Prostate gland (tissue), 2 donors: ENCODE data around the gene BRAT1. TPM values are rescaled to one million over a fixed set of nuclear protein-coding genes. Genes with fewer than 3 reads are reported as not detected.

Experiments
- DNase-seq: peaks from one replicate; pipeline ENCODE4 v3.0.0-alpha.2; 2019; ENCODE audit warnings: low spot score
- H3K27ac ChIP-seq, 2 donors: fragments of 200-600 bp; sonication (generic); 2 replicates each; pipeline ENCODE4 v1.5.1; 2017 to 2019
- H3K27me3 ChIP-seq: fragments of 200-600 bp; sonication (generic); replicated peaks from 2 replicates; pipeline ENCODE4 v1.5.1; 2019; ENCODE audit not compliant: insufficient read depth
- H3K36me3 ChIP-seq, 2 donors: fragments of 200-600 bp; sonication (generic); 1 replicate in 1 of 2; 2 replicates in 1 of 2; pipeline versions ENCODE4 v1.5.1 to v1.8.1; 2017 to 2019
- H3K4me1 ChIP-seq: fragments of 200-600 bp; sonication (generic); replicated peaks from 2 replicates; pipeline ENCODE4 v1.5.1; 2019
- H3K4me3 ChIP-seq, 2 donors: fragments of 200-600 bp; sonication (generic); 2 replicates each; pipeline ENCODE4 v1.5.1; 2017 to 2019
- H3K9me3 ChIP-seq: fragments of 200-600 bp; sonication (generic); 2 replicates; pipeline ENCODE4 v1.5.1; 2017
- POLR2A ChIP-seq: fragments of 450-650 bp; IDR thresholded peaks from one replicate; pipeline ENCODE4 v1.6.1; 2016; ENCODE audit warnings: antibody characterized with exemption, mild to moderate bottlenecking
- POLR2AphosphoS5 ChIP-seq: sonication (generic); formaldehyde crosslinking; IDR thresholded peaks from one replicate; pipeline ENCODE4 v1.6.1; 2017; ENCODE audit warnings: antibody characterized with exemption
- WGBS: methylation state at CpG from one replicate; pipeline ENCODE4 v1.1.5; 2018; 5-methylcytosine and 5-hydroxymethylcytosine counted together
- intact Hi-C: fragments of 100-400 bp; cut with DNase I; formaldehyde crosslinking; loops from one replicate; pipeline ENCODE4 v1.14.2; 2022
- total RNA-seq, 2 donors: library from RNA; depleted of rRNA; stranded (reverse); fragments of >200 nt; gene quantifications; one replicate each; pipeline ENCODE4 v1.1.0, GENCODE V29; 2016
- TF ChIP-seq, protein P1 (sequence below), 4 experiments: fragments of 200-600 bp in 2 of 4; fragments of 450-650 bp in 2 of 4; sonication (generic) in 2 of 4; IDR thresholded peaks; 1 replicate in 3 of 4; 2 replicates in 1 of 4; pipeline ENCODE4 v1.5.1; 2016 to 2019; ENCODE audit warnings: antibody characterized with exemption in 4 of 4, mild to moderate bottlenecking in 2 of 4, moderate library complexity in 2 of 4

BRAT1 gene
- total RNA-seq, 2 donors from 2014 or later = 83.9 to 113 TPM

DNA sequence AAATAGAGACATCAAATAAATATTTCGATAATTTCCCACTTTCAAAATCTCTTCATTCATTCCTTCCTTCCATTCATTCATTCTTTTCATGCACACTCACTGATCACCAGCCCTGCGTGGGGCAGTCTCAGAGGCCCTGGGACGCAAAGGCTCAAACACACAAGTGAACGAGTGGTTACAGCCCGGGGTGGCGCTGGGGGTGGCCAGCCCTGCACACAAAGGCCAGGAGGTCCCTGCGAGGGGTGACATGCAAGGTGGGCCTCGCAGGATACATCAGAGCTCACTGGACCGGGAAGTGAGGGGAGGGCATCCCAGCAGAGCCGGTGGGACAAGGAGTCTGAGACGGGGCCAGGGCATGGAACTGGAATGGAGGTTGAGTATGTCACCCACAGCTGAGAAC, 46.6 kb upstream of the BRAT1 start:
- peaks cover 0 to 9% of the 10 kb centered on the region in 2 donors for H3K36me3 ChIP-seq
- no peaks in the 10 kb centered on the region for H3K4me1 ChIP-seq
- DNase-seq = no peak
- H3K27ac ChIP-seq = no peak overlapping the region
- no peaks in the 10 kb centered on the region for H3K27me3 ChIP-seq
- no peak overlapping the region for H3K4me3 ChIP-seq
- TF ChIP-seq POLR2A (no peak), POLR2AphosphoS5 (no peak)
- TF ChIP-seq, protein P1, sequence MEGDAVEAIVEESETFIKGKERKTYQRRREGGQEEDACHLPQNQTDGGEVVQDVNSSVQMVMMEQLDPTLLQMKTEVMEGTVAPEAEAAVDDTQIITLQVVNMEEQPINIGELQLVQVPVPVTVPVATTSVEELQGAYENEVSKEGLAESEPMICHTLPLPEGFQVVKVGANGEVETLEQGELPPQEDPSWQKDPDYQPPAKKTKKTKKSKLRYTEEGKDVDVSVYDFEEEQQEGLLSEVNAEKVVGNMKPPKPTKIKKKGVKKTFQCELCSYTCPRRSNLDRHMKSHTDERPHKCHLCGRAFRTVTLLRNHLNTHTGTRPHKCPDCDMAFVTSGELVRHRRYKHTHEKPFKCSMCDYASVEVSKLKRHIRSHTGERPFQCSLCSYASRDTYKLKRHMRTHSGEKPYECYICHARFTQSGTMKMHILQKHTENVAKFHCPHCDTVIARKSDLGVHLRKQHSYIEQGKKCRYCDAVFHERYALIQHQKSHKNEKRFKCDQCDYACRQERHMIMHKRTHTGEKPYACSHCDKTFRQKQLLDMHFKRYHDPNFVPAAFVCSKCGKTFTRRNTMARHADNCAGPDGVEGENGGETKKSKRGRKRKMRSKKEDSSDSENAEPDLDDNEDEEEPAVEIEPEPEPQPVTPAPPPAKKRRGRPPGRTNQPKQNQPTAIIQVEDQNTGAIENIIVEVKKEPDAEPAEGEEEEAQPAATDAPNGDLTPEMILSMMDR (IDR thresholded peaks at IDR 0.05) = no peak
- intact Hi-C loops = no loop called here
- WGBS = 91% methylated on average over 11 of the region's 11 CpGs
- no peaks in the 10 kb centered on the region for H3K9me3 ChIP-seq

DNA sequence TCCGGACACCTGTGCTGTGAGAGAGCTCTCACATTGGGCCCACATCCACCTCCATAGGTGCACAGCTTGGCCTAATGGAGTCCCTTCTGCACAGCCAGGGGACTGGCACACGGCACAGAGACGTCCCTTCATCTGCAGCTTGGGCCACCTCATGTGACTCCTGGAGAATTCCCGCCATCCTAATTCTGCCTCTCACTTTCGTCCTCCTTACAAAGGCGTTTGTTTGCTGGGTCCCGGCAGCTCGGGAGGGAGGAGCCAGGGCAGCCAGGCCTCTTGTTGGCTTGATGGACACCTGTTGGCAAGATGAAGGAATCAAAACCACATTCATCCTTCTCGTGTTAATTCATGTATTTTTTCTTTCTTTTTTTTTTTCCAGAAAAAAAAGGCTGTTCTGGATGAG, 45.7 kb upstream of the BRAT1 start:
- Histone ChIP-seq H3K27ac (peak overlapping the region in 1 of 2 donors; percentile 43), H3K36me3 (peaks cover 0 to 9% of the 10 kb centered on the region in 2 donors), H3K4me1 (no peaks in the 10 kb centered on the region)

GRCh38 chr7:2598154-2598823, 43.0 kb upstream of the BRAT1 start:
- WGBS = 69% methylated on average over 29 of the region's 29 CpGs
- peaks cover 9 to 12% of the 10 kb centered on the region in 2 donors for H3K36me3 ChIP-seq

More for the DNA sequence above, 45.7 kb upstream of the BRAT1 start:
- Histone ChIP-seq H3K27me3 (no peaks in the 10 kb centered on the region), H3K4me3 (no peak overlapping the region), H3K9me3 (no peaks in the 10 kb centered on the region)
- TF ChIP-seq POLR2A (no peak), POLR2AphosphoS5 (no peak)
- TF ChIP-seq, protein P1 (IDR thresholded peaks at IDR 0.05) = no peak
- DNase-seq = no peak
- 65% methylated on average over 9 of the region's 9 CpGs for WGBS
- intact Hi-C loops = no loop called here

GRCh38 chr7:2597273-2597640, 41.9 kb upstream of the BRAT1 start:
- DNase-seq = no peak
- Histone ChIP-seq H3K9me3 (no peaks in the 10 kb centered on the region), H3K4me1 (no peaks in the 10 kb centered on the region), H3K27me3 (no peaks in the 10 kb centered on the region), H3K27ac (no peak overlapping the region), H3K4me3 (no peak overlapping the region), H3K36me3 (peaks cover 9 to 17% of the 10 kb centered on the region in 2 donors)
- WGBS = 72% methylated on average over 13 of the region's 13 CpGs
- intact Hi-C loops = no loop called here
- TF ChIP-seq, protein P1 (IDR thresholded peaks at IDR 0.05) = no peak
- TF ChIP-seq POLR2AphosphoS5 (no peak), POLR2A (no peak)

More at GRCh38 chr7:2598154-2598823, 43.0 kb upstream of the BRAT1 start:
- Histone ChIP-seq H3K9me3 (no peaks in the 10 kb centered on the region), H3K4me1 (no peaks in the 10 kb centered on the region), H3K27me3 (no peaks in the 10 kb centered on the region), H3K4me3 (no peak overlapping the region), H3K27ac (peak overlapping the region in 1 of 2 donors; percentile 17)
- intact Hi-C loops = no loop called here
- DNase-seq = no peak
- TF ChIP-seq, protein P1 (IDR thresholded peaks at IDR 0.05) = no peak
- TF ChIP-seq POLR2AphosphoS5 (no peak), POLR2A (no peak)
